Neural progenitor cell (in vitro differentiated cells): ENCODE measurements around the gene VAMP1.
"Not testable (repeated sequence)": the region's sequence is repeated elsewhere in the genome, so short reads cannot be mapped to it uniquely, and the experiment has no call there.

Experiments
- CTCF ChIP-seq: fragments of 200-600 bp; sonication (generic); IDR thresholded peaks from 2 replicates; pipeline ENCODE4 v1.5.1; 2017; ENCODE audit warnings: antibody characterized with exemption, mild to moderate bottlenecking
- EZH2 ChIP-seq: fragments of 200-600 bp; sonication (generic); IDR thresholded peaks from 2 replicates; pipeline ENCODE4 v1.6.1; 2017; ENCODE audit warnings: antibody characterized with exemption, mild to moderate bottlenecking, moderate library complexity
- EZH2phosphoT487 ChIP-seq: fragments of 200-600 bp; sonication (generic); IDR thresholded peaks from 2 replicates; pipeline ENCODE4 v1.6.1; 2017; ENCODE audit warnings: antibody characterized with exemption

GRCh38 chr12:6475233-6475975 lies 4.9 kb upstream of the VAMP1 start:
- not testable (repeated sequence) for TF ChIP-seq CTCF, EZH2, EZH2phosphoT487
